HEK293T (cell line): ENCODE results near the gene FUT7.

Experiments used
- BHLHE40 ChIP-seq: fragments of 450-650 bp; IDR thresholded peaks from 2 replicates; pipeline ENCODE4 v1.6.1; 2016; ENCODE audit warnings: mild to moderate bottlenecking, moderate library complexity, borderline replicate concordance
- ELF4 ChIP-seq: fragments of 450-650 bp; IDR thresholded peaks from 2 replicates; pipeline ENCODE4 v1.6.1; 2017; ENCODE audit warnings: antibody characterized with exemption
- FOXA1 ChIP-seq: fragments of 450-650 bp; IDR thresholded peaks from 2 replicates; pipeline ENCODE4 v1.6.1; 2016; ENCODE audit warnings: mild to moderate bottlenecking
- SP1 ChIP-seq: fragments of 450-650 bp; IDR thresholded peaks from 2 replicates; pipeline ENCODE4 v1.6.1; 2017
- SUZ12 ChIP-seq: fragments of 450-650 bp; IDR thresholded peaks from 2 replicates; pipeline ENCODE4 v1.6.1; 2016; ENCODE audit warnings: mild to moderate bottlenecking
- ZNF384 ChIP-seq: fragments of 450-650 bp; IDR thresholded peaks from 2 replicates; pipeline ENCODE4 v1.6.1; 2016

DNA sequence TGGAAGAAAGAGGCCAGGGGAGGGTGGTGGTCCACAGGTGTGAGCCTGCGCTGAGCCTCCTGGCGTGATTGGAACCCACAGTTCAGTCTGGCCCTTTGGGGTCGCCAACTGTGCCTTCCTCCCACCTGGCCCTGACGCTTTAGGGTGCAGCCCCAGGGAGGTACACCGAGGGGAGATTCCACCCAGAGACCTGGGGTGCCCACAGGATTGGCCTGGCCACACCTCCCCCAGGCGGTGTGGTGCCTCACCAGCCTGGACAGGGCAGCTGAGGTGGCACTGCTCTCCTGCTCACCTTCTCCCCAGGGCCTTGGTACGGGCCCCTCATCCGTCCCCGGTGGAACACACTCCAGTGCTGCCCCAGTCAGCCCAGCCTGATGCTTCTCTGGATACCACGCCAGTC is 34.5 kb downstream of the FUT7 start:
- TF ChIP-seq BHLHE40 (no peak), SP1 (no peak), ZNF384 (no peak), FOXA1 (no peak), SUZ12 (no peak), ELF4 (no peak)
